ENCODE data around the gene SKIDA1.

- TF ChIP-seq CTCF (IDR thresholded peaks at IDR 0.05) (no peak), EZH2 (IDR thresholded peaks at IDR 0.05) (no peak), EZH2phosphoT487 (IDR thresholded peaks at IDR 0.05) (no peak)
Observed at GRCh38 chr10:21525367-21526187, at the start of gene SKIDA1.

All from neural progenitor cell (in vitro differentiated cells).